Natural killer cell treated with Interleukin-12 subunit alpha and Interleukin-12 subunit beta and Interleukin-15 and Interleukin-18, amount 100 ng/mL, for 72 hours (primary cell): ENCODE measurements around the gene PAX5. TPM values are rescaled to one million over a fixed set of nuclear protein-coding genes. Genes with fewer than 3 reads are reported as not detected.
"Not testable (repeated sequence)": the region's sequence is repeated elsewhere in the genome, so short reads cannot be mapped to it uniquely, and the experiment has no call there.

ENCODE experiments used
- ATAC-seq, 2 donors: fragments of 150-1000 bp; cut with Tn5 transposase in 1 of 2; sonication (Bioruptor Pico), chemical (Tn5 transposase) in 1 of 2; 2 replicates each; pipeline ENCODE4 v1.10.0; 2021
- DNase-seq: peaks from one replicate; pipeline ENCODE4 v3.0.0; 2022; ENCODE audit warnings: low spot score
- H3K27ac Mint-ChIP-seq, 2 donors: 1 replicate in 1 of 2; 2 replicates in 1 of 2; pipeline ENCODE4 v1.8.0; 2022; ENCODE audit warnings: mixed read lengths in 2 of 2, mild to moderate bottlenecking in 1 of 2, moderate library complexity in 1 of 2
- H3K27me3 Mint-ChIP-seq, 2 donors: 1 replicate in 1 of 2; 2 replicates in 1 of 2; pipeline ENCODE4 v1.8.0; 2022; ENCODE audit warnings: mixed read lengths in 2 of 2
- H3K36me3 Mint-ChIP-seq: one replicate; pipeline ENCODE4 v1.8.0; 2022; ENCODE audit warnings: mixed read lengths
- H3K4me1 Mint-ChIP-seq, 2 donors: 1 replicate in 1 of 2; 2 replicates in 1 of 2; pipeline ENCODE4 v1.8.0; 2022; ENCODE audit warnings: low read depth in 2 of 2, mixed read lengths in 2 of 2, mild to moderate bottlenecking in 1 of 2
- H3K4me3 Mint-ChIP-seq: one replicate; pipeline ENCODE4 v1.8.0; 2022; ENCODE audit warnings: mixed read lengths
- H3K9me3 Mint-ChIP-seq: 2 replicates; pipeline ENCODE4 v1.8.0; 2022; ENCODE audit warnings: mixed read lengths
- total RNA-seq, 2 donors: library from RNA; stranded (reverse); gene quantifications; one replicate each; pipeline ENCODE4 v1.2.3, GENCODE V29; 2022

Gene PAX5
- 1 to 10 TPM in 1 of 2 donors, under 1 TPM in 1; 0.29 to 2.1 TPM for total RNA-seq

DNA sequence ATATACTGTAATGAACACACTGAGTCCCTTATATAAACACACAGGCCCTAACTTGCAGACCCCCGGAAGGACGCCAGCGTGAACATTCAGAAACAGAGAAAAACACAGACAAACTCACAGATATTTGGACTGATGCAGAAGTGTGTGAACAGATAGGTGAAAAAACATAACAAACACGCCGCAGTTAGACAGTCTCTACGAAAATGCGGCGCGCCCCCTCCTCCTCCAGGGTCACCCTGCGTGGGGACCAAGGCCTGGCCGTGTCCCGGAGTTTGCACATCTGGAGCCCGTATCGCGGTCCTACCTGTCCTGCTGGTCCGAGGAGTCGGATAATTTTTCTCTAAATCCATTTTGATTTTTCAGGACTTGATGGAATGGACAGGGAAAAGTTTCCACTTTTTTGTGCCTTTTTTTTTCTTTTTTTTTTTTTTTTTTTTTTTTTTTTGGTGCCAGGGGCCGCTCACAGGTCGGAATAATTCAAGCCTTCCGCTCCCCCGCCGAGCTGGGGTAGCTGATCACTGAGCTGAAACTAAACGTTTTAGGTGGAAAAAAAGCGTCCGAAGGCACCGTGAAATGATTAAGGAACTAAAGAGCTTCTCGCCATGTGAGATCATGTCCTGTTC, at the start of gene PAX5:
Gene PAX5 (minus strand): TSS at position 587 of the 623 bp plus-strand sequence. CDS start 237 bp downstream, at position 350.
- peaks cover 14% of the 10 kb centered on the region for H3K36me3 Mint-ChIP-seq
- peaks cover 16 to 17% of the 10 kb centered on the region in 2 donors for H3K4me1 Mint-ChIP-seq
- DNase-seq (no peak), ATAC-seq (no peak)
- H3K27ac Mint-ChIP-seq: no peak within 1 kb of the TSS
- H3K9me3 Mint-ChIP-seq: peaks cover 4% of the 10 kb centered on the region
- H3K4me3 Mint-ChIP-seq: peak within 1 kb of the TSS; percentile 86
- H3K27me3 Mint-ChIP-seq: peaks cover 52 to 71% of the 10 kb centered on the region in 2 donors

- no peaks in the 10 kb centered on the region for H3K9me3 Mint-ChIP-seq
- H3K27ac Mint-ChIP-seq: no peak overlapping the region
- peaks cover 23 to 35% of the 10 kb centered on the region in 2 donors for H3K4me1 Mint-ChIP-seq
- peaks cover 8% of the 10 kb centered on the region for H3K36me3 Mint-ChIP-seq
- H3K4me3 Mint-ChIP-seq: no peak overlapping the region
- ATAC-seq (no peak), DNase-seq (no peak)
- no peaks in the 10 kb centered on the region for H3K27me3 Mint-ChIP-seq
These were observed 49.6 kb upstream of the PAX5 start for GRCh38 chr9:37083654-37084053.

DNA sequence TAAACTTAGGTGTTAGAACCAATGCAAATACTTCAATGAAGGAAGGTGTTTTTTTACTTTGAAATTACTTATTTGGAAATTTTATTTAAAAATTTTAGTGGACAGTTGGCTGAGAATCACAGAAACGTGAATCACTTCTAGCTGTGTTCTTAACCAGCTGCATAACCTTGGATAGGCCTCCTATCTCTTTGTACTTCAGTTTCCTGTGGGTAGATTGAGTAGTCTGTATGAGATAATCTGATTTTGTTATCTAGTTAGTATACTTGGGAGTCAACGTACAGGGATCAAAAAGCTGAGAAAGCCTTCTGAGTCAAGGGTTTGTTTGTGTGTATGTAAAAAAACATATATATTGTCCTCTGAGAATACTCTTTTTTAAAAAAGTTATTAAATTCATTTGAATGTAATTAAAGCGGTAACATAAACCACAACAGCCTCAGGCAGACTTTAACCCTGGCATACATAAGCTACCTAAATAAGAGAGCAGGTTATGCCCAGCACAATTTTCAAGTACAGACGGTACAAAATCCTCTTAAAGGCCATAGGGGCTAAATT, 48.2 kb upstream of the PAX5 start:
- Mint-ChIP-seq H3K27me3 (no peaks in the 10 kb centered on the region), H3K4me1 (peaks cover 23 to 35% of the 10 kb centered on the region in 2 donors), H3K36me3 (peaks cover 8% of the 10 kb centered on the region), H3K27ac (no peak overlapping the region), H3K9me3 (no peaks in the 10 kb centered on the region), H3K4me3 (no peak overlapping the region)
- ATAC-seq (no peak), DNase-seq (no peak)

DNA sequence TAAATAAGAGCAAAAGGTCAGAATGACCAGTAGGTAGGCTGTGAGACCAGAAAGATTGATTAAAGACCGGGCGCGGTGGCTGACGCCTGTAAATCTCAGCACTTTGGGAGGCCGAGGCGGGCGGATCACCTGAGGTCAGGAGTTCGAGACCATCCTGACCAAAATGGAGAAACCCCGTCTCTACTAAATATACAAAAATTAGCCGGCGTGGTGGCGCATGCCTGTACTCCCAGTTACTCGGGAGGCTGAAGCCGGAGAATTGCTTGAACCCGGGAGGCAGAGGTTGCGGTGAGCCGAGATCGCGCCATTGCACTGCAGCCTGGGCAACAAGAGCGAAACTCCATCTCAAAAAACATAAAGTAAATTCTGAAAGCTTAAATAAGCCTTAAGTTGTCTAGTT, 47.4 kb upstream of the PAX5 start:
- Mint-ChIP-seq H3K4me1 (peaks cover 23 to 35% of the 10 kb centered on the region in 2 donors), H3K4me3 (peak overlapping the region; percentile 94), H3K27ac (peak overlapping the region in 1 of 2 donors; percentile 98)
- H3K36me3 Mint-ChIP-seq, ATAC-seq, H3K9me3 Mint-ChIP-seq, DNase-seq, H3K27me3 Mint-ChIP-seq: not testable (repeated sequence)

DNA sequence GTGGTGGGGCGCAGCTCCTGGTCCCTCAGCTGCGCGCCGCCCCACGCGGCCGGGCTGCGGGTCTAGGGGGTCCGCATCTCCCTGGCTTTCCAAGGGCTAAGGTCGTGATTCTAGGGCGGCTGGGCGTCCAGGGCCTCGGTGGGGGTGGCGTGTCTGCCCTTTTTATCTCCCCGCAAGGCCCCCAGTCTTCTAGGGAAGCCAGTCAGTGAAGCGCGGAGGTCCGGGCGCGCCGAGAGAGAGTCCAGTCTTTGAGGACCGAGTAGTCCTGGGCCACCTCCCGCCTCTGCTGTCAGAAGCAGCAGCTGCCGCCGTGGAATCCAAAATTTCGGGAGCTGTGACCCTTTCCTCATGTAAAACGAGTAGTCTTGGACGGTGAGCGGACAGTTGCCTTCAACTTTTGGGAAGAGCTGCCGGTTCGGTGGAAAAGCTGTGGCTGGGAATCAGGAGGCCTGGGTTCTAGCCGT, 46.1 kb upstream of the PAX5 start:
- not testable (repeated sequence) for H3K9me3 Mint-ChIP-seq, H3K27me3 Mint-ChIP-seq, H3K36me3 Mint-ChIP-seq, DNase-seq
- Mint-ChIP-seq H3K4me3 (peak overlapping the region; percentile 94), H3K27ac (peak overlapping the region; percentile 91 to 98), H3K4me1 (peaks cover 23 to 34% of the 10 kb centered on the region in 2 donors)
- ATAC-seq: peak; percentile 3 to 37

DNA sequence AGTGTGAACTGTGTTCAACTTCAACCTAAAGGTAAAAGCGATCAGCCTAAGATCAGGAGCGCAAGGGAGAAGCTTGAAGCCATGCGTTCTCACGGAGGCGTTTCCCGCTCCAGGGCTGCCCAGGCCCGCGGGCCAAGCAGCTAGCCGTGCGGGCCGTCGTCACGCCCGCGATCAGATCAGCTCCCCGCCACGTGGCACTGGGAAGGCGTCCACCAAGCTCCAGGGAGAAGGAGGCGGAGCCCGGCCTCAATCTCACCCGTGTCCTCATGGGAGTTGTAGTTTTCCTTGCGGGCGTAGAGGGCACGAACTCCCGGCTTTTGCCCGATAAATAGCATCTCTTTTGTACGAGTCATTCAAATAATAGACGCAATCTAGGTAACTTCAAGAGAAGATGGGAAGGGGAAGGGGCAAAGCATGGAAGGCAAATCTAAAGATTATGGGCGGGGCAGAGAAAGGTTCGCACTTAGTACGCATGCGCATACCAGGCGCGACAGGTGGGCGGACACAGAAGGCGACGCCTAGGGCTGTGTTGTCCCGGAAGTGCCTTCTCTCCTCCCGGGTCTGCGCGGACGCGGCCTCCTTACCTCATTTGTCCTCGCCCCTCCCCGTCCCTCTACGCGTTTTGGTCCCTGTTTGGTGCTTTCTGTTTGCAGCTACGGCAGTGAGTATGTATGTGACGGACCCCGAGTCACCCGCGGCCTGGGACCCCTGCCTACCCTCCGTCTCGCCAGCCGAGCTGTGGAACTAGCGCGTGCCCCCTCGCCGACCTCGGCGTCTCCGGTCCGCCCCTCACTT, 45.5 kb upstream of the PAX5 start:
- ATAC-seq: peak; percentile 99
- H3K27ac Mint-ChIP-seq: peak overlapping the region; percentile 91 to 98
- H3K9me3 Mint-ChIP-seq: no peaks in the 10 kb centered on the region
- no peaks in the 10 kb centered on the region for H3K36me3 Mint-ChIP-seq
- peaks cover 0 to 4% of the 10 kb centered on the region in 2 donors for H3K27me3 Mint-ChIP-seq
- peak overlapping the region; percentile 94 for H3K4me3 Mint-ChIP-seq
- H3K4me1 Mint-ChIP-seq: peaks cover 26 to 34% of the 10 kb centered on the region in 2 donors
- peak; percentile 95 for DNase-seq

- not testable (repeated sequence) for ATAC-seq, H3K9me3 Mint-ChIP-seq, H3K36me3 Mint-ChIP-seq, H3K27me3 Mint-ChIP-seq, DNase-seq
- Mint-ChIP-seq H3K4me1 (peaks cover 10 to 14% of the 10 kb centered on the region in 2 donors), H3K4me3 (peak overlapping the region; percentile 38), H3K27ac (peak overlapping the region; percentile 16 to 26)
These were observed 40.7 kb upstream of the PAX5 start for GRCh38 chr9:37074790-37075189.

DNA sequence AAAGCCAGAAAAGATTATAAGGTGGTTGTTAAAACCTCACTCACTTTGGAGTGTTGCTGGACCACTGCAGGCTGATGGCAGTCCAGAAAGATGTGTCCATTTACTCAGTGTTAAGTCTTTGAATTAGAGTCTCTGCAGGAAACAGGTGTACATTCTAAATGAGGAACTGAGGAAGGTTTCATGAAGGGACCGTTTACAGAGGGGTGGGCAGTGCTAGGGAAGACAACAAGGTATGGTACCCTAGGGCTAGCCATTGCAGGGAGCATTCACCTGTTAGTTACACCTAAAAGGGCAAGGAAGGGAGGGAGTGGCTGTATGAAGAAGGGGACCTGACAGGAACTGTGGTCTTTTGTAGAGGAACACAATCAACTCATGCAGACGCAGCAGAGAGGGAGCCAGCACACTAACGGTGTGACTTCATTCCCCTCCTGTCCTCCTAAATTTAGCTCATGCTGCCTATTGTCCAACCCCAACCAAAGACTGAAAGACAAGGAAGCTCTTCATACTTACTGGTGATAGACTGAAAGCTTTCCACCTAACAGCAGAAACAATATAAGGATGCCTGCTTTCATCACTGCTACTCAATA, 32.2 kb upstream of the PAX5 start:
- DNase-seq (no peak), ATAC-seq (no peak)
- H3K27ac Mint-ChIP-seq: no peak overlapping the region
- peaks cover 2 to 3% of the 10 kb centered on the region in 2 donors for H3K4me1 Mint-ChIP-seq
- H3K9me3 Mint-ChIP-seq: no peaks in the 10 kb centered on the region
- H3K36me3 Mint-ChIP-seq: no peaks in the 10 kb centered on the region
- no peak overlapping the region for H3K4me3 Mint-ChIP-seq
- peaks cover 21 to 44% of the 10 kb centered on the region in 2 donors for H3K27me3 Mint-ChIP-seq

- ATAC-seq (no peak), DNase-seq (no peak)
- Mint-ChIP-seq H3K36me3 (no peaks in the 10 kb centered on the region), H3K9me3 (no peaks in the 10 kb centered on the region), H3K27me3 (peaks cover 32 to 53% of the 10 kb centered on the region in 2 donors), H3K4me1 (peaks cover 0 to 2% of the 10 kb centered on the region in 2 donors), H3K4me3 (no peak overlapping the region), H3K27ac (no peak overlapping the region)
These were observed 28.3 kb upstream of the PAX5 start for GRCh38 chr9:37062336-37062735.

DNA sequence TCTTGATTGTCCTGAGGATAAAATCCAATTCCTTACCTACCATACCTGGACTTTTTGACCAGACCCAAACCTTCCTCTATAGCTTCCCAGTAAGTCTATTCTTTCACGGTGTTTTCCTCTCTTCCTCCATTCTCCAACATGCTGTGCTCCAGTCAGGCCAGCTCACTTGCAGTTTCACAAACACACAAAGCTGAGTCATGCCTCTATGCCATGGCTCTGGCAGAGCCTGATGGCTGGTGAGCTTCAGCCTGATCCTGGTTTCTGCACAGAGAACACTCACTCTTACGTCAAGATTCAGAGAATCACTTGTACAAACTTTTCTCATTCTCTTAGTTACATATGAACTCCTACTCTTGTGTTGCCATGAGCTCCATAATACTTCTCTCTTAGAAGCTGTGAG, 27.7 kb upstream of the PAX5 start:
- Mint-ChIP-seq H3K4me1 (peaks cover 0 to 2% of the 10 kb centered on the region in 2 donors), H3K4me3 (no peak overlapping the region), H3K36me3 (no peaks in the 10 kb centered on the region), H3K9me3 (no peaks in the 10 kb centered on the region), H3K27me3 (peaks cover 32 to 53% of the 10 kb centered on the region in 2 donors), H3K27ac (no peak overlapping the region)
- ATAC-seq (no peak), DNase-seq (no peak)

DNA sequence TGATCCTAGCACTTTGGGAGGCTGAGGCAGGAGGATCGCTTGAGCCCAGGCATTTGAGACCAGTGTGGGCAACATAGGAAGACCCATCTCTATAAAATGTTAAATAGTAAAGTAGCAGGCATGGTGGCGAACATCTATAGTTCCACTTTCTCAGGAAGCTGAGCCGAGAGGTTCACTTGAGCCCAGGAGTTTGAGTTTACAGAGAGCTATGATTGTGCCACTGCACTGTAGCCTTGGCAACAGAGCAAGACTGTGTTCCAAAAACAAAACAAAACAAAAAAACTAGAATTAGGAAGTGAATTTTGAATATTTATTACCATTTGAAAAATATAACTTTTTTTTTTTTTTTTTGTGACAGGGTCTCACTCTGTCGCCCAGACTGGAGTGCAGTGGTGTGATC, 26.8 kb upstream of the PAX5 start:
- Mint-ChIP-seq H3K36me3 (no peaks in the 10 kb centered on the region), H3K9me3 (no peaks in the 10 kb centered on the region), H3K27ac (no peak overlapping the region), H3K4me3 (no peak overlapping the region), H3K4me1 (no peaks in the 10 kb centered on the region), H3K27me3 (peaks cover 31 to 53% of the 10 kb centered on the region in 2 donors)
- DNase-seq (no peak), ATAC-seq (no peak)

DNA sequence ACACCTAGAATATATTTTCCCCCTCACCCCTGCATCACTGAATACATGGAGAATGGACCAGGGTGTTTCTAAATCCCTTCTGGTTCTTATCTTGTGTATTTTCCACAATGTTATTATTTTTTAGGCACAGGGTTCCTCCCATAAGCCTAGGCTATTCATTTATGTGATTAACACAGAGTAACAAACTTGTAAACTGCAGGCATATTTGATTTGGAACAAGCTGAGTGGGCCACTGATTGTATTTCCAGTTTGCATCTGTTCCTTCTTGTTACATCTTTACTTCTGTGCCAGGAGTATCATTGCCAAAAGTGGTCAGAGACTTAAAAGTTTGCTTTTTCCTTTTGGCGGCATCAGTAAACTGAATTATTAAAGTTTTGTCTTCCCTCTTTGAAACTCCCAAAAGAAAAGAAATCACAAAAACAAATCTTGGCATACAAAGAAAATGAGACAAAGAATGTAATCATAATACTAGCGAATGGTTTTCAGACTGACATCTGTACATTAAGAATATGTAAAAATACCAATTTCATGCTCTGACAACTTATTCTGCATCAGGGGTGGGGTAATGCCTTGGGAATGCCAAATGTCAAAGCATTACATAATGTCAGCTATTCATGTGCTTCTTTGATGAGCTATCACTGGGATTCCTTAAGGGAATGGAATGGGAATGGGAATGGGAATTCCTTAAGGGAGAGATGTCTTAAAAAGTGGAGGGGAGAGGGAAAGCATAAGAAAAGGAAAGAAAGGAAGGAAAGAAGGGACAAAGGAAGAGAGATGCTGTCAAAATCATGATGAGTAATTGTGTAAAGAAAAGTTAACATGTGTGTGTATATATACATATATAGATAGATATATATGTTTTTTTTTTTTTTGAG, 22.2 kb upstream of the PAX5 start:
- no peak for ATAC-seq
- Mint-ChIP-seq H3K4me3 (no peak overlapping the region), H3K27me3 (peaks cover 41 to 59% of the 10 kb centered on the region in 2 donors), H3K27ac (no peak overlapping the region), H3K4me1 (no peaks in the 10 kb centered on the region), H3K36me3 (no peaks in the 10 kb centered on the region), H3K9me3 (no peaks in the 10 kb centered on the region)
- no peak for DNase-seq

- not testable (repeated sequence) for H3K36me3 Mint-ChIP-seq, DNase-seq, H3K27ac Mint-ChIP-seq, H3K4me1 Mint-ChIP-seq, H3K4me3 Mint-ChIP-seq, H3K9me3 Mint-ChIP-seq, ATAC-seq
- peaks cover 42 to 57% of the 10 kb centered on the region in 2 donors for H3K27me3 Mint-ChIP-seq
These were observed 20.3 kb upstream of the PAX5 start for GRCh38 chr9:37054363-37054720.
